NCI-H774 (cell line): ENCODE measurements around the gene PPP1R12B.
A peak's percentile ranks its signal among the peaks of the same experiment; 100 is the strongest.
"Not testable (repeated sequence)": the region's sequence is repeated elsewhere in the genome, so short reads cannot be mapped to it uniquely, and the experiment has no call there.

Source experiments
- DNase-seq: peaks from one replicate; lab custom pipeline; 2025; lab: John Stamatoyannopoulos, UW

The PPP1R12B gene

DNA sequence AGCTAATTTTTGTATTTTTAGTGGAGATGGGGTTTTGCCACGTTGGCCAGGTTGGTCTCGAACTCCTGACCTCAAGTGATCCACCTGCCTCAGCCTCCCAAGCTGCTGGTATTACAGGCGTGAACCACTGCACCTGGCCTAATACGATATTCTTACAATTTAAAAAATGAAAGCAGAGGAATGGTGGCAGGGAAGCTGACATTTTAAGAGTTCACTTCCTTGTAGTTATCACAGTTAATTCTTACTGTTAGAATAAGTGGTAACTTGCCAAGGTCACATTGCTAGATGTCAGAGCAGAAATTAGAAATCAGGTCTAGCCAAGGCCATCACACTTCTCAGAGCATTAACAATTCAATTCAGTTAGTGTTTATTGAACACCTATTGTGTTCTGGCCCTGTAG lies 207.5 kb downstream of the PPP1R12B start:
- DNase-seq = not testable (repeated sequence)

DNA sequence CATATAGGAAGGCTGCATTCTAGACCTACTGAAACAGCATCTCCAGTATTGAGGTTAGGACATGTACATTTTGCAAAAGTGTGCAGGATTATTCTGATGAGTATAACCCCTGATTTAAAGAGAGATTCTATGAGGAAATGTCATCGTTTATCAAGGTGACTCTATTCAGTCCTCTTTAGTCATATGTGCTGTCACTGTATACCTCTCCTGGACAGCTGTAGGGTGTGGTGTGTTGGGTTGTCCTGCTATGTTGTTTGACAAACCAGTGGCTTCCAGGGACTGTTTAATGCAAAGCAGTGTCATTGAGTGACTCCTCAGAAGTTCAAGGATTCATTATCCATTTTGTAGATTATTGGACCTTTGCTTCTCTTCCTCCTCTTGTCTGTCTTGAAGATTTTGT lies 209.2 kb downstream of the PPP1R12B start:
- not testable (repeated sequence) for DNase-seq

DNA sequence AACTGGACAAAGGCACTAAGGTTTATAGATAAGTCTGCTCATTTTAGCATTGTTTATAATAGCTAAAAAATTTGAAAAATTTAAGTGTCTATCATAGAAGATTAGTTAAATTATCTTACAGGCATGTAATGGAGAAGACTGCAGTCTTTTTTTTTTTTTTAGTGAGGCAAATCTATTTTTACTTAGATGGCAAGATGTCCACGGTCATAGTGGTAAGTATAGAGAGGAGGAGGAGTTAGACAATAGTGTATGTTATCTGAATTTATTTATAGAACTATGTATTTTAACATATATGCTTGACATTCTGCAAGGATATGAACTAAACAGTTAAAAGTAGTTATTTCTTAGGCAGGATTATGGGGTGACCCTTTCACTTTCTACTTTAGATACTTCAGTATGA lies 212.7 kb downstream of the PPP1R12B start:
- no peak for DNase-seq

DNA sequence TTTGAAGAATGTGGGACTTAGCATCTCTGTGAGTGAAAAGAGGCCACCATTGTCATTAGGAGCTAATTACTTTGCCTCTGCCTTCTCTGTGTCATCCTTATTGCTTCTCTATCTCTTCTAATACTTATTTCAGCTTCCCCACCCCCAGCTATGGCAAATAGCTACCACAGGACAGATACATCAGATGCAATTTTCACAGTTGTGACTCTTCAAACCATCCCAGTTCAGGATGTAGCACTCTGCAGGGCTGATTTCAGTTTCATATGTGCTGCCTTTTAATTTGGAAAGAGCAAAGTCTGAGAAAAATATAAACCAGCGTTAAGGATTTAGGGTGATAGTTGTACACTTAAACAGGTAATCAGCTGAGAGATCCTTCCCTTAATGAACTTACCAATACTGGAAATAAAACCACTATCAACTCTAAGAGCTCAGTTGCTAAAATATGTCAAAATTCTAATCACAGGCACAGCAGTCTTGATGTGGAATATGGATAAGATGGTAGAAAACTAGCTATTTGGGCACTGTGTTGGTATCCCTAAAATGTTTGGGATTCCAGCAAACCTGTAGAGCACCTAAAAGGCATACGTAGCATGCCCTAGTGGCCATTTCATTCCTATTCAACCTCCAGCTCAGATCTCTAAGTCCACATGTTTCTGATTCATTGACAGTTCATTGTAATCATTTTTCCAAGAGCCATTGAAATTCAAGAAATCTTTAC lies 213.4 kb downstream of the PPP1R12B start:
- DNase-seq = no peak

DNA sequence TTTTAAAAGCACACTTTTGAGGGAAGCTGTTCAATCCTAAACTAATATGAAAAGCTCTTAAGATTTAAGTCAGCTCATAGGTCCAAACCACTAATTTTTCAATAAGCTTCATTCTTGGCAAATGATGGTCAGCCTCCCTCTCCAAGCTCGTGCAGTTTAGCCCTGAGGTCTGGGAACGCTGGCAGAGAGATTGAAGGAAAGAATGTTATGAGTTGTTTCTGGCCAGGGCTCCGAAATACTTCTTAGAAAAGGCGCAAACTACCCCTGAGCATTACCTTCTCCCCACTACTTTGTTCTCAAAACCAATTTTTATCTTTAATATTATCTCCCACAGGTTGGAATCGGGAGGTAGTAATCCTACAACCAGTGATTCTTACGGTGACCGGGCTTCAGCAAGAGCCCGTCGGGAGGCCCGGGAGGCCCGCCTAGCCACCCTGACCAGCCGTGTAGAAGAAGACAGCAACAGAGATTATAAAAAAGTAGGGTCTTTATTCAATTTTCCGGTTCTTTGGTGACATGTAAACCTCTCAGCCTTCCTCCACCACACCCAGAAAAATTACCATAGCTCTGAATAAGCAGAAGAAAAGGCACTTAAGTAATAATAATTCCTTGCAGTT lies 214.1 kb downstream of the PPP1R12B start:
- no peak for DNase-seq

DNA sequence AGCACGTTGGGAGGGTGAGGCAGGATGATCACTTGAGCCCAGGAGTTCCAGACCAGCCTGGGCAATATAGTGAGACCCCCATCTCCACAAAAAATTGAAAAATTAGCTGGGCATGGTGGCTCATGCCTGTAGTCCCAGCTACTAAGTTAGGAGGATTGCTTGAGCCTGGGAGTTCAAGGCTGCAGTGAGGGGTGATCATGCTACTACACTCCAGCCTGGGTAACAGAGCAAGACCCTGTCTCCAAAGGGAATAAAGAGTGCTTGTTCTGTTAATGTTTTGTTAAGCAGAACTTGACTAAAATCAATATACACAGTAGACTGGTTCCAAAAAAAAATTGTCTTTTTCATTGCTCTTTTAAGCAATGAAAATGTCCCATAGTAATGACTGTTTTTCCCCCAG lies 215.3 kb downstream of the PPP1R12B start:
- no peak for DNase-seq

DNA sequence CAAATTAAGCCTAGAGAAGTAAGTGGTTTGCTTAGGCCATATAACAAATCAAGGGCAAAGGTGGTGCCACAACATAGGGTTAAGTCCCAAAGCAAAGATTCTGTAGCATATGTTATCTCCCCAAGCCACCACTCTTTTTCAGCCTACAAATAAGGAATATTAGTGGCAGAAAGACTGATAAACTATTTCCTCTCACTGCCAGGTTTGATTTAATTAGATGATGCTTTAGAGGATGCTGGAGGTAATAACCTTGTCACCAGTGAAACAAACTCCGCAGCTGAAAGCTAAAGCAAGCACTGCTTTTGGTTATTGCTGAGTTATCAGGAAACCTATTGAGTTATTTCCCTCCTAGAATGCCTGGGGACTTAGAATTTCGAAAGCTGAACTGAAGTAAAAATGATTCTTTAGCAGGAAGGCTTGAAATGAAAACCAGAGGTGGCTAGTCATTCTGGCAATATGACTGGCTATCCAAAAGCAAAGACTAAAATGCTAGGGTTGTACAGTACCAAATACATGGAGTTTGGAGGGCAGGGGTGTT lies 216.5 kb downstream of the PPP1R12B start:
- DNase-seq = no peak

DNA sequence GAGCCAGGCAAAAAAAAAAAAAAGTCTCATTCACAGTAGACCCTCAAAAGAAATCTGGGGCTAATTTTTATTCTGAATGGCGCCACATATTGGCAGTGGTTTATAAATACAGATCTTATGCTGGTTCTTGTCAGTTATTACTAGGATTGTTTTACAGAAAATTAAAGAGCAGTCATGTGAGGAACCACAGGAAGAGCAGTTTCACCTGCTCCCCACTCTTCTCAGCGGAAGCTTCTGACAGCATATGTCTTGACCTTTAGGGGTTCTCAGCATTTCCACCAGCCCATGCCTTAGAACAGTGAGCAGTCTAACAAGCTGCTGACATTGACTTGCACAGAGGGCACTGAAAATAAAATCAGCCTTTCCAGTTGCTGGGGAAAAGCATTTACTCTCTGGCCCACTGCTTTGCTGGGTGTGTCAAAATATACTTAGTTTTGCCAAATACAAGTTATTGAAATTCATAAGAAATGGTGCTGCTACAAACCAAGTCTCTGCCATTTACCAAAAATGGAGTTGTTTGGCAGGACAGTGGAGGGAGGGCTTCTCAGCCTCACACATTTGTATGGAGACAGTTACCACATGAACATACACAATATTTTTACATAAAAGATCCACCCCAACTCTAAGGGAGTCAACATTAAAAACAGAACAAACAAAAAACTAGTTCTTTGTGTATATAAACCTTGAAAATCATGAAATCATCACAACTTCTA lies 217.5 kb downstream of the PPP1R12B start:
- DNase-seq = no peak

DNA sequence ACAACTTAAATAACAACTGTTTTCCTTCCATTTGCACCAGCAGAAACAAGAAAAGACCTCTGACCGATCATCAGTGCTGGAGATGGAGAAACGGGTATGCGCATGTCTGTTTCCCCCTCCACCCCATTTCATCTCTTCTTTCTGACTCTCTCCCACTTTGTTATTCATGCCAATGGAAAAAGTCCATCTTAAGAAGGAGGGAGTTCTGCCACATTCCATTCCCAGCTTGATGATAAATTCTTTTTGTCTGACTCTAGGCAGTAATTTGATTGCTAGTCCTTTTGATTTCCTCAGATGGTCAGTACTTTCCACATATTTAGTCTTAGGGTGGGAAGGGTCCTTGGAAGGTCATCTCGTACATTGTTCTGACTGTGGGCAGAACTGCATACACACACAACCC lies 219.2 kb downstream of the PPP1R12B start:
- no peak for DNase-seq

DNA sequence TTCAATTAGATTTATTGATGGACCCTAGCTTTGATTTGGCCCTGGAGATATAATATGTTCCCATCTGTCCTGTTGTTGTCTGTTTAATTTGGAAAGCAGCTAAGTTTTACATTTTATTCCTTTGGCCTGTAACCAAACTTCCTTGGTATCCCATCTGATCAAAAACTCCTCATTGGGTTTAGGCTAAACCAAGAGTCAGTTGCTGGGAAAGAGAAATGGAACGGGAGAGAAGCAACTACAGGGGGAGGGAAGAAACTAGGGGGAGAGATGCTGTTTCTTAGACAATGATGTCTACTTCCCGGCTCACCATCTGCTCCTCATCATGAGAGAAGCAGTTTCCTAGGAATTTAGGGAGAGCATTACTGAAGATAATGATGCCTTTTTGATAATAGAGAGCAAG lies 219.9 kb downstream of the PPP1R12B start:
- no peak for DNase-seq

DNA sequence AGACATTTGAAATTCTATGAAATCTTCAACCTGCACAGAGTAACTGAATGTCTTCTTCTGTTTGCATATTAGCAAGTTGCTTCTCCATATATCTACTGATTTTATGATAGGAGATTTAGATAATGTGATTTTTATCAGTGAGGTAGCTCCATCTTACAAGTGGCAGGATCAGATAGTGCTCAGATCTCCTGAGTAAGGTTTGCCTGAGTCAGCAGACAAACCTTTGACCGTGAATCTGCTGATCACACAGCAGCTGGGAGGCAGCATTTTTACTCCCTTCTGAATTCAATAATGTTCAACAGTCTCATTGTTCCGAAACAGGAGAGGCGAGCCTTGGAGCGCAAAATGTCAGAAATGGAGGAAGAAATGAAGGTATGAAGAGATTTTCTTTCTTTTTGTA lies 220.3 kb downstream of the PPP1R12B start:
- no peak for DNase-seq

DNA sequence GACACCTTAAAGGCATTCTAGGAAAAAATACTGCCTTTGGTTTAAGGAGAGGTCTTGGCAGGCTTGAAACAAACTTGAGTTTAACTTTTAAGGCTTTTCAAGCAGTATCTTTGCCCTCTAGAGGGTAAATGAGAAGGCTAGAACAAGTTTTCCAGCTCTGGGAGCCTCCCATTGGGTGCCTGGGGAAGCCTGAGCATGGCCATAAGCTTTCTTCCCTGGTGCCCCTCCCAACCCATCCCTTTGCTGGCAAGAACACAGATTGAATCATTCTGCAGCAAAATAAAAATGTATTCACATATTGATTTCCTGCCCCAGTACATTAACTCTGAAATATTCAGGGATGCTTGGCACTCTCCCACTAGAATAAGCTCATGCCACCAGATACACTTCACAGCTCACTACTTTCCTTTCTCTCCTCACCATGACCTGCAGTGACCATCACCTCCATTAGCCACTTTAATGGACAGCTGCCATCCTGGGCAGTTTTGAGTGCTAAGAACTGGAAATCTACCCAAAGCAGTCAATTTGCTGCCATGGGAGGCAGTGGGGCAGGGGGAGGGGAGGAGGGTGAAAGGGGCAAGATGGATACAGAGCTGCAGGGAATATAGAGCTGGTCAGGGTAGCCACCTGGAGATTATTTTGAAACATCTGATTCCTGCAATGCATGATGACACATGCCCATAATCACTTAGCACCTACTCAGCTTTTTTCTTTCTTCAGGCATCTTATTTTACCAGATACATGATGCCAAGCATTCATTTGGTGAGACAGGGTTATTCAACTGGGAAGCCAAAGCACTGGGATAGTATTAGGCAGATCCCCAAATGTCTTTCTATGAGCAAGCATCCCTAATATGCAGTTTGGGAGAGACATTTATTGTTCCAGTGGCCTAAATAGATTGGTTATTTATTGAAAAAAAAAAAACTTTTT lies 221.2 kb downstream of the PPP1R12B start:
- DNase-seq = no peak

DNA sequence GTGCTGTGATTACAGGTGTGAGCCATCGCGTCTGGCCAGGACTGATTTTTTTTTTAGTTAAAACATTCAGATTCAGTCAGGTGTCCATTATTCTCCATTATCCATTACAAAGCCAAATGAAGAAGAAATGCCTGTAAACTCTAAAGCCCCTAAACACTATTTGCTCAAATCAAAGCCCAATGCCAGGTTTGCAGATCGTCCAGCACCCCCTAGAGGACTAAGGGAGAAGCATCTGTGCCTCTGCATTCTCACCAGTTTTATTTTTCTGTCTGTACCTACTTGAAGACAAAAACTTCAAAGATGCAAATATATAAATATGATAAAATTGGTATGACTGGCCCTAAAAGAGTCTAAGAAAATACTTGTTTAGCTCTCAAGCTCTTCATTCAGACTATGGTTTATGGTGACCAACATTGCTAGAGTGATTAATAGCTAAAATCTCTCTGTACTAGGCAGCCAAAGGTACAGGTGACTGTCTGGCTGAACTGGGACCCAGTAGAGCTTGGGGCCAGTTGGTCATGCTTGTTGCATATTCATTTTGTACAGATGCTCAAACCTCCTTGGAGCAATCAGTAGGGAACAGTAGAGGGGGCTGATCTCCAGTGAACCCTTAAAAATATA lies 223.3 kb downstream of the PPP1R12B start:
- DNase-seq = peak; percentile 31

DNA sequence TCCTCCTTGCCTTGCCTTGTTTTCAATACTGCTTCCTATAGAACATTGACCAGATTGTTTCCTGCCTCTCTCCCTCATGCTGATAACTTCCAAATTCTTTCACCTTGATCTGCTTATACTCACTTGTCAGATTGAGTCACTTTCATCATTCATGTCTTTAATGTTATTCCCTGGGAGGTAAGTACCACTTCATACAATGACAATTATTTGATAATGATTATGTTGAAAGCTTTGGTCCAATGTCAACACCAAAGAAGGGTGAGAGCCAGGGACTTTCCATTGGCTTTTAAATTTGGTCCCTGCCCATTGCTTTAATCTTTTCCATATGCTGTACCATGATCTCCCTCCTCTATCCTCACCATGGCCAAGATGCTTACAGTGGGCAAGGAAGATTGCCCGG lies 224.4 kb downstream of the PPP1R12B start:
- peak; percentile 6 for DNase-seq

DNA sequence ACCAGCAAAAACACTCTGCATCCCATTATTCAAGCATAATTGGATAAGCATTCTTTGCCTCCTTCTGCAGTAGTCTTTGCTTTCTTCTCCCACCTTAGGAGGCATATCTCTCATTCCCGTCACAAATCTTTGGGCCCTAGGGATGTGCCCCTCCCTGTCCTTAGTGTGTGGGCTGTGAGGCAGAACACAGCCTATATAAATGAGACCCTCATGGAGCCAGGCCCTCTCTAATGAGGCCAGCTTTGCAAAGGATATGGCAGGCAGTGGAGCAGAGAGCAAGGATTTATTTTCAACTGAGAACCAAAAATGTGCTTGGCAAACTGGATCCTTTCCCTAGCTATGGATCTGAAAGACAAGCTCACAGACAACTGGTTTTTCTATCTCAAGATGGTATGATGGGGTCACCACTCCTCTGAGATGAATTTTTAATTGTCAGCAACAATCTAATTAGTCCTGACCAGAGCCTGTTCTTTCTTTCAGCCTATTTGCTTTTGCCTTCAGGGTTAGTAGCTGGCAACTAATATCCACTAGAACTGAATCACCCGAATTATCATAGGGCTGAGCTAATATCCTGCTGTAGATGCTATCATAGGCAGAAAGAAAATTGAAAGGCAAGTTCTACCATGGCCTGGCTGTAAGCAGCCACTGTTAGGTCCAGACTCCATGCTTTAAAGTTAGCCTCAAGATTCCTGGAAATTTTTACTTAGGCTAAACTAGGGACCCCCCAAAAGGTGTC lies 227.6 kb downstream of the PPP1R12B start:
- DNase-seq = no peak

DNA sequence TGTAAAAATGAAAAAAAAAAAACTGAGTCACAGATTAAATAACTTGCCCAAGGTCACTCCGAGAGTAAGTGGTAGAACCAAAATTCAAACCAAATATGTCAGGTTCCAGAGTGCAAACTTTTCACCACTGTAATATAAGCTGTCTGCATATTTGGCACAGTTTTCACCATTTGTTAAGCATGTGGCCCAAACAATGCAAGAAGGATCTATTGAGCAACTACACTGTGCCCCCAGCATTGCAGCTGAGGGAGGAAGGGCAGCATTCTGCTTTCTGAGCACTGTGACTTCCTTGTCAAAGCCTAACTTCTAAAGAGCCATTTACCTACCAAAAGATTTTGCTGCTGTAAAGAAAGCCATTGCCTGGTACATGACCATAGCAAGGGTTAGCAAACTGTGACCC lies 228.3 kb downstream of the PPP1R12B start:
- DNase-seq = no peak

DNA sequence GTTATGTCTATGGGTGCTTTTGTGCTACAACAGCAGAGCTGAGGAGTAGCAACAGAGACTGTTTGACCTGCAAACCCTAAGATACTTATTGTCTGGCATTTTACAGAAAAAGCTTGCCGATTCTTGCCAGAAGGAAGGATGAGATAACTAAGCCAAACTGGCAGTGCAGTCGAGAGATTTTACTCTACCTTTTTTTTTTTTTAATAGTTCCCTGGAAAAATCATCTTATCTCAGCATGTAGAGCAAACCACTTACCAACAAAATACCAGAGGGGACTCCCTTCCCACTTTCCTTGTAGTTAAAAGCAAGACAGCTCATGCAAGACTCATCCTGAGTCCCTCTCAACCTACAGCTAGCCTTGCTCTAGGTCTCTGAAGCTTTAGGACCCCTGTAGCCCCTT lies 228.9 kb downstream of the PPP1R12B start:
- no peak for DNase-seq

DNA sequence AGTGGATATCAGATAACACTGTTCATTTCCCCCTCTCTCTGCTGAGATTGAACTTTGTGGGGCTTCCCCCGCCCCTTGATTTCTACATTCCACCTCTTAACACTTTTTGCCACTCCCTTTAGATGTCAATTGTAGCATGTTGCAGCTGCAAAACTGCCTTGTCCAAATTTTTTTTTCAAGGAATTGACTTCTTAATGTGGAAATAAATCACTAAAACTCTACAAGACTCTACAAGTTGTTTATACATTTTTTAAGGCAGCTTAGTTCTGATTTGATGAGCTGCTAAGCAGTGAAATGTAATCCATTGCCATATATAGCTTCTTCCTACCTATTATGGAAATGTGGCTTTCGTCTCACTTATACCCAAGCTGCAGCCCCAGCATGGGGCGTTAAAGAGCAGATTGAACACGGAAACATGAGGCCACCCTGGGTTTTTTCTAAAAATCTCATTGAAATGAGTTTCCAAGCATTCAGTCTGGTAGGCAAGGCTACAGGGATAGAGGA lies 229.6 kb downstream of the PPP1R12B start:
- no peak for DNase-seq

DNA sequence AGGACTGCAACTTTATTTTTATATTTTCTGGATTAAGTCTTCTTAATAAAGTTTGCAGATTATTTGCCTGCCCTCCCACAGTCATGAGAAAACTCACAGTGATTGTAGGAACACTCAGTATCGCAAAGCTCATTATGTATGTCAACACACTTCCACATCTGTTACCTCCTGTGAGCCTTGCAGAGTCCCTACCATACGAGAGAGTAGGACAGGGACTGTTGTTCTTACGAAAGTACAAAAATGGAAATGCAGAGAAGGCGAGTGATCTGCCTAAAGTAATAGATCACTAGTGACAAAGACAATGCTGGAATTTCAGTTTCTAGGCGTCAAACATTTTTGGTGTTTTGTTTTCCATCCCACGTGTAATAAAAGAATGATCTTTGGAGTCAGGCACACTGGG lies 230.1 kb downstream of the PPP1R12B start:
- no peak for DNase-seq

DNA sequence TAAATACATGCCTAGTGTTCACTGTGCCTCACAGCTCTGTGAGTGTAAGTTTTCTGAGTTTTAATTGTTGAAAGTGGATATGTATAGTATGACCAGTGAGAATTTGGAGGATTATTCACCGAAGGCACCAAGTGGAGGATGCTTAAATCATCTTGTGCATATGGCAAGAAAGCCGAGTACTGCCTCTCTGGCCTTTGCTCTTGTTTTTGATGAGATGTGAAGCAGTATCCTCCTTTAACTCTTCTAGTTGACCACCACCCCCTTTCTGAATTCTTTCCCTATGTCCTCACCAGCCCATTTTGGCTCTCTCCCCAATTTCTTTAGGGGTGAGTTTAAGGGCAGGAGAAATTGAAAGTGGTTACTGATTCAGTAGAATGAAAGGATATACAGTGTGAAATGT lies 231.3 kb downstream of the PPP1R12B start:
- no peak for DNase-seq

DNA sequence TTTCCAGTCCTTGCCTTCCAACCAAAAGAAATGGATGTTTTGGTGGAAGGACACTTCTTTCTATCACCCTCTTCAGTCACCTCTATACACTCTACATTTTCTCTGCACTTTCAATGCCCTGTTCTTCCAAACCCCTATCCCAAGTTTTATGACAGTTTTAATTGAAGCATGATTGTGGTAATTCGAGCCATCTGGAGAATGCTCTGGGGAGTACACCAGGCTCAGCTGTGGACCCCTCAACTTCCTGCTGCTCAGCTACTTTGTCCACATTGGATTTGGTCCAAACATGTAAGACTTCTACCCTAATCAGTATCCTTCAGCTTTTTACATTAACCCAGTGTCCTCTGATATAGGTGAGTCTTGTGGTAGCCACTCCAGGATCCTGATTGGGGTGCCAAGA lies 232.1 kb downstream of the PPP1R12B start:
- DNase-seq = no peak
